ENCODE results near the gene ATAT1. TPM values are rescaled to one million over a fixed set of nuclear protein-coding genes. Genes with fewer than 3 reads are reported as not detected.

Gene ATAT1
- total and polyA plus RNA-seq, 2 of the 13 experiments (the other 11 are each of a cell fraction or from before 2014, with no cell fraction given), result 9.2 to 23.6 TPM

DNA sequence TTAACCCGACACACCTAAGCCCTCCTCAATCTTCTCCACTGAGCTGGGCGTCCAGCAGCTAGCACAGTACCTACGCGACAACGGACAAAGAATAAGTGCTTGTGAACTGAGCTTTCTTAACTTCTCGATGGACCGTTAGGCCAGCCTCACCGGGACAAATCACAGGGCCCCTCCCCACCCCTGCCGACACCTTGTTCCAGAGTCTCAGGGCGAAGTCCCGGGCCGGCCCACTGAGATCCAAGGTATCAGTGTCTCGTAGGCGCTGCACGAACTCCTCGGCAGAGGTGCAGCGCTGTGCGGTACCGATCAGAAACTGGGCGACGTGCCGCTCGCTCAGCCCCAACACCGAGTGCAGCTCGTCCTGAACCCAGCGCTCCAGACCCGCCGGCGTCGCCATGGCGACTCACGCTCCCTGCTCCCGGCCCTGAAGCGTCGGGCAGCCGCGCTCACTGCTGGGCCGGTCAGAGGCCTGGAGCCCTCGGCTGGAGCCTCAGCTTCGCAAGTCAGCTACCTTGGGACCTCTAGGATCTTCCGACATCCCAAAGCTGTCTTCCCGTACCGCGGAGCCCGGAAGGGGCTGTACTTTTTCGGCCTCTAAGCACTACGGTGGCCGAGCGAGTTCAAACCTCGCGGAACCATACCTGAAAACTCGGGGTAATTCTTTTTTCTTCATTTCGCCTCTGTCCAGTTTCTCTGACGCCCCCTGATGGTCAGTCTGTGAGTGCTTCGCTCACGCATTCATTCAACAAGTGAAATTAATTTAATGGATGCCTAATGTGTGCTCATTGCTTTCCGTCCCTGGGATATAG, 46.0 kb downstream of the ATAT1 start, which contains the start of gene DHX16 (continued):
- TF ChIP-seq ZNF235 (CRISPR knock-in tag; IDR thresholded peaks at IDR 0.05; ENCODE audit: borderline replicate concordance), result 0 out of 2 replicates have a peak, but pooled peaks have one; percentile 11
- peak; percentile 74; the same call in 1 of the 2 replicates for TF ChIP-seq KDM5B (CRISPR knock-in tag; IDR thresholded peaks at IDR 0.05; ENCODE audit: borderline replicate concordance)
- 0 out of 2 replicates have a peak, but pooled peaks have one; percentile 20 for TF ChIP-seq AKNA (CRISPR knock-in tag; IDR thresholded peaks at IDR 0.05; ENCODE audit: borderline replicate concordance)
- TF ChIP-seq ZNF616 (CRISPR knock-in tag; IDR thresholded peaks at IDR 0.05; ENCODE audit: low read depth), result 0 out of 2 replicates have a peak, but pooled peaks have one; percentile 77
- no peak for TF ChIP-seq BATF2 (CRISPR knock-in tag; IDR thresholded peaks at IDR 0.05)
- TF ChIP-seq FOXA1 (IDR thresholded peaks at IDR 0.05), result no peak
- peak; percentile 28; the same call in 1 of the 2 replicates for TF ChIP-seq FOXA1 (CRISPR knock-in tag; IDR thresholded peaks at IDR 0.05)
- peak; percentile 58; the same call in 1 of the 2 replicates for TF ChIP-seq SOX5 (CRISPR knock-in tag; IDR thresholded peaks at IDR 0.05; ENCODE audit: borderline replicate concordance)
- peak; percentile 91 for TF ChIP-seq ZSCAN31 (CRISPR knock-in tag; IDR thresholded peaks at IDR 0.05; ENCODE audit: low read depth)
- 0 out of 2 replicates have a peak, but pooled peaks have one; percentile 40 for TF ChIP-seq ZNF713 (CRISPR knock-in tag; IDR thresholded peaks at IDR 0.05)
- peak; percentile 55; the same call in 1 of the 2 replicates for TF ChIP-seq ZBTB10 (CRISPR knock-in tag; IDR thresholded peaks at IDR 0.05; ENCODE audit: borderline replicate concordance)
- TF ChIP-seq JDP2 (CRISPR knock-in tag; IDR thresholded peaks at IDR 0.05; ENCODE audit: borderline replicate concordance), result no peak
- peak; percentile 83; the same call in 1 of the 2 replicates for TF ChIP-seq ZNF580 (CRISPR knock-in tag; IDR thresholded peaks at IDR 0.05; ENCODE audit: borderline replicate concordance, low read depth)
- no peak for TF ChIP-seq ZFP36 (IDR thresholded peaks at IDR 0.05; ENCODE audit: borderline replicate concordance, low read depth, low read length, partially characterized antibody)
- TF ChIP-seq SALL1 (CRISPR knock-in tag; IDR thresholded peaks at IDR 0.05), result peak; percentile 78
- TF ChIP-seq POLR2A (IDR thresholded peaks at IDR 0.05; ENCODE audit: insufficient read depth in 1 of 2, low read depth in 2 of 2, low read length in 2 of 2), result peak; percentile 79 to 81
- no peak for TF ChIP-seq U2AF2 (IDR thresholded peaks at IDR 0.05; ENCODE audit: low read depth, low read length)
- TF ChIP-seq ERF (CRISPR knock-in tag; IDR thresholded peaks at IDR 0.05), result peak; percentile 96
